Activated CD8-positive, alpha-beta T cell treated with anti-CD3 and anti-CD28 coated beads, Interleukin-2, amount 10 ng/mL, durations not matched to agents 7 days and 5 days (primary cell): ENCODE results near the gene PRKAG2. TPM values are rescaled to one million over a fixed set of nuclear protein-coding genes. Genes with fewer than 3 reads are reported as not detected.
"Not testable (repeated sequence)": the region's sequence is repeated elsewhere in the genome, so short reads cannot be mapped to it uniquely, and the experiment has no call there.

Experiments used
- ATAC-seq: fragments of 150-1000 bp; cut with Tn5 transposase; one replicate; pipeline ENCODE4 v1.10.0; 2021; ENCODE audit warnings: moderate library complexity
- CTCF ChIA-PET: fragments of 350-600 bp; sonication (Branson Sonifier 250); formaldehyde crosslinking; loops from one replicate; lab custom pipeline; 2021; ENCODE audit warnings: antibody characterized with exemption; lab: Charles Lee
- POLR2A ChIA-PET: fragments of 350-600 bp; sonication (Branson Sonifier 250); formaldehyde crosslinking; loops from one replicate; lab custom pipeline; 2021; ENCODE audit warnings: antibody characterized with exemption; lab: Charles Lee
- DNase-seq: peaks from one replicate; pipeline ENCODE4 v3.0.0-alpha.2; 2020
- H3K27ac Mint-ChIP-seq: one replicate; pipeline ENCODE4 v1.8.0; 2021; ENCODE audit warnings: mild to moderate bottlenecking, mixed read lengths
- H3K27me3 Mint-ChIP-seq: one replicate; pipeline ENCODE4 v1.8.0; 2021; ENCODE audit warnings: low read depth, mixed read lengths
- H3K36me3 Mint-ChIP-seq: one replicate; pipeline ENCODE4 v1.8.0; 2021; ENCODE audit warnings: low read depth, mixed read lengths
- H3K4me1 Mint-ChIP-seq: one replicate; pipeline ENCODE4 v1.8.0; 2021; ENCODE audit warnings: low read depth, mixed read lengths
- H3K4me3 Mint-ChIP-seq: one replicate; pipeline ENCODE4 v1.8.0; 2021; ENCODE audit warnings: mild to moderate bottlenecking, mixed read lengths
- H3K9me3 Mint-ChIP-seq: one replicate; pipeline ENCODE4 v1.8.0; 2022; ENCODE audit warnings: mixed read lengths; ENCODE audit not compliant: insufficient read depth
- total RNA-seq, 2 experiments: library from RNA; stranded (reverse); gene quantifications; one replicate each; pipeline ENCODE4 v1.2.3, GENCODE V29; 2021

Gene PRKAG2
- total RNA-seq, 2 experiments from 2014 or later: 23.6 to 28.3 TPM

GRCh38 chr7:151518947-151519764 lies 357.8 kb downstream of the PRKAG2 start:
- CTCF ChIA-PET: interaction anchor here (0.8 to 2.1 kb wide), 5 partner anchors 20 to 264 kb away, joined by 3 to 12 read pairs (median 4); no protein-coding TSS in a partner anchor
- Mint-ChIP-seq H3K4me1 (peaks cover 44% of the 10 kb centered on the region), H3K36me3 (peaks cover 32% of the 10 kb centered on the region), H3K4me3 (peak overlapping the region; percentile 98), H3K27ac (peak overlapping the region; percentile 98)
- not testable (repeated sequence) for H3K9me3 Mint-ChIP-seq, H3K27me3 Mint-ChIP-seq
- POLR2A ChIA-PET: interaction anchor here (0.8 to 1.9 kb wide), 6 partner anchors 34 to 250 kb away, joined by 3 to 8 read pairs (median 4); no protein-coding TSS in a partner anchor
- DNase-seq (peak; percentile 51), ATAC-seq (peak; percentile 62)

GRCh38 chr7:151518105-151518946 lies 358.6 kb downstream of the PRKAG2 start:
- Mint-ChIP-seq H3K27me3 (peaks cover 6% of the 10 kb centered on the region), H3K27ac (peak overlapping the region; percentile 94), H3K4me1 (peaks cover 52% of the 10 kb centered on the region), H3K9me3 (no peaks in the 10 kb centered on the region), H3K4me3 (peak overlapping the region; percentile 98), H3K36me3 (peaks cover 39% of the 10 kb centered on the region)
- ATAC-seq: peak; percentile 9
- peak; percentile 69 for DNase-seq
- CTCF ChIA-PET: interaction anchor here (0.6 to 1.6 kb wide), 6 partner anchors 69 to 242 kb away, joined by 3 to 5 read pairs (median 4); no protein-coding TSS in a partner anchor
- POLR2A ChIA-PET: interaction anchor here (0.6 to 1.7 kb wide), 5 partner anchors 28 to 250 kb away, joined by 3 to 8 read pairs (median 3); no protein-coding TSS in a partner anchor

DNA sequence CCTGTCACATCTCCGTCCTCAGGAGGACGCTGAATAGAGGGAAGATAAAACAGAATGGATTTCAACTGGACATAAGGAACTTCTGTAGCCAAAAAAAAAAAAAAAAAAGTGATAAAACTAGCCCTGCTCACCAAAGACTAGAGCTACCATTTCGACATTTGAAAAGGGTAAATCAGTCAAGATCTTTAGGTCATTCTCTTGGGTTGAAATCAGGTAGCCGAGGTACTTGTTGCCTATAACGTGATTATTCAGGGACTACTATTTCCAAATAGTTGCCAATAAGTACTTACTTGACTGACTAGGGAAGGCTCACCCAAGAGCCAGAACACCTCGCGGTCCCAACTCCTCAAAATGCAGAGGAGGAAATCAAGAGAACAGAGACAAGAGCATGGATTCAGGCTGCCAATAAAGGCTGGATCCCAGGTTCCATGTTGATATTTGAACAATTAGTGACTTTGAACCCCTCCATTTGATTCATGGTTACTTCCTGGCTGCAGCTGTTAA lies 359.3 kb downstream of the PRKAG2 start:
- H3K27me3 Mint-ChIP-seq: peaks cover under 1% of the 10 kb centered on the region
- ATAC-seq: no peak
- peak overlapping the region; percentile 98 for H3K4me3 Mint-ChIP-seq
- peaks cover 43% of the 10 kb centered on the region for H3K36me3 Mint-ChIP-seq
- peaks cover 59% of the 10 kb centered on the region for H3K4me1 Mint-ChIP-seq
- no peak for DNase-seq
- CTCF ChIA-PET: interaction anchor here (0.6 to 1.6 kb wide), 6 partner anchors 68 to 242 kb away, joined by 3 to 5 read pairs (median 4); no protein-coding TSS in a partner anchor
- POLR2A ChIA-PET: interaction anchor here (0.6 to 0.8 kb wide), 3 partner anchors 27 to 250 kb away, joined by 3 read pairs; no protein-coding TSS in a partner anchor
- H3K27ac Mint-ChIP-seq: peak overlapping the region; percentile 94
- H3K9me3 Mint-ChIP-seq: no peaks in the 10 kb centered on the region

GRCh38 chr7:151515276-151515565 lies 361.7 kb downstream of the PRKAG2 start:
- CTCF ChIA-PET: interaction anchor here (1.1 kb wide), 1 partner anchor 10 kb away, joined by 4 read pairs; no protein-coding TSS in a partner anchor
- Mint-ChIP-seq H3K4me1 (peaks cover 70% of the 10 kb centered on the region), H3K36me3 (peaks cover 51% of the 10 kb centered on the region), H3K27ac (no peak overlapping the region), H3K9me3 (no peaks in the 10 kb centered on the region), H3K4me3 (no peak overlapping the region), H3K27me3 (no peaks in the 10 kb centered on the region)
- ATAC-seq (no peak), DNase-seq (no peak)
- POLR2A ChIA-PET: no interaction called here

- H3K4me3 Mint-ChIP-seq: no peak overlapping the region
- no peaks in the 10 kb centered on the region for H3K27me3 Mint-ChIP-seq
- CTCF ChIA-PET: interaction anchor here (1.0 kb wide), 1 partner anchor 268 kb away, joined by 3 read pairs; no protein-coding TSS in a partner anchor
- DNase-seq: no peak
- POLR2A ChIA-PET: interaction anchor here (0.8 kb wide), 1 partner anchor 849 kb away, joined by 3 read pairs; no protein-coding TSS in a partner anchor
- H3K36me3 Mint-ChIP-seq: peaks cover 55% of the 10 kb centered on the region
- H3K4me1 Mint-ChIP-seq: peaks cover 73% of the 10 kb centered on the region
- H3K9me3 Mint-ChIP-seq: no peaks in the 10 kb centered on the region
- ATAC-seq: no peak
- H3K27ac Mint-ChIP-seq: no peak overlapping the region
Observed at GRCh38 chr7:151514461-151515275, 362.2 kb downstream of the PRKAG2 start.

DNA sequence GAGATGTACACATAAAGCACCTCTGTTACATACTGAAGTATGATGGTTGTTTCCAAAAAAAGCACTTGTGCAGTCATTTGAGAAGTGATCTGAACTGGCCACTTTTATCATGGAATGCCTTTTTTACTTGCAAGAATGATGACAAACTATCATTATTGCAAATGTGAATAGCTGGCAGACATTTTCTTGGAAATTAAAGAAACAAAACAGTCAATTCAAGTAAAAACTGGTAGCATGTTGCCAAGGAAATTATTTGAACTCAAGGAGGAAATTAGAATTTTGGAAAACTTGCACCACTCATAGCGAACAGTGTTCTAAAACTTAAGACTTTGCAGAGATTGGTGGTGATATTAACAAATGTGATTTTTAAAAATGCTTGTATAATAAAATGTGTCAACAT lies 363.8 kb downstream of the PRKAG2 start:
- ChIA-PET CTCF (no interaction called here), POLR2A (no interaction called here)
- no peak for ATAC-seq
- Mint-ChIP-seq H3K4me1 (peaks cover 76% of the 10 kb centered on the region), H3K4me3 (no peak overlapping the region), H3K27ac (no peak overlapping the region), H3K27me3 (no peaks in the 10 kb centered on the region), H3K36me3 (peaks cover 49% of the 10 kb centered on the region), H3K9me3 (no peaks in the 10 kb centered on the region)
- DNase-seq: no peak

DNA sequence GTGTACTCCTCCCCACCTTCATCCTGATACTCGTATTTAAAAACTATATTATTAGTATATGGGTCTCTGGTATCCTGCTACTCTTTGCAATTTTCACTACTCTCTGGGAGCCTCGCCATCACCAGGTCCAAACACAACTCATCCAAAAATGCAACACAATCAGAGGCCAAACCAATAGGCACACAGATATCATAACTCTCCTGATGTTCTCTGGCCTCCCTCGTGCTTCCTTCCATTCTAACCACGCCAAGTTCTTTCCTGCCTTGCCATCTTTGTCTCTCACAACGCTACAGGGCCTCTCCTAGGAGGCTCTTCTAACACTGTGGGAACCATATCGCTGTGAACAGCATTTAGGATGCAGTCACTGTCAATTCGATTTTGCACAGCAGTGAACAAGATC lies 364.6 kb downstream of the PRKAG2 start:
- POLR2A ChIA-PET: no interaction called here
- CTCF ChIA-PET: no interaction called here
- DNase-seq (no peak), ATAC-seq (no peak)
- H3K27me3 Mint-ChIP-seq: no peaks in the 10 kb centered on the region
- H3K4me3 Mint-ChIP-seq: no peak overlapping the region
- H3K4me1 Mint-ChIP-seq: peaks cover 71% of the 10 kb centered on the region
- peaks cover 41% of the 10 kb centered on the region for H3K36me3 Mint-ChIP-seq
- no peak overlapping the region for H3K27ac Mint-ChIP-seq
- H3K9me3 Mint-ChIP-seq: no peaks in the 10 kb centered on the region

GRCh38 chr7:151511946-151512345 lies 365.0 kb downstream of the PRKAG2 start:
- Mint-ChIP-seq H3K36me3 (peaks cover 40% of the 10 kb centered on the region), H3K27me3 (no peaks in the 10 kb centered on the region), H3K9me3 (no peaks in the 10 kb centered on the region), H3K27ac (no peak overlapping the region), H3K4me3 (no peak overlapping the region), H3K4me1 (peaks cover 68% of the 10 kb centered on the region)
- ChIA-PET CTCF (no interaction called here), POLR2A (no interaction called here)
- no peak for ATAC-seq
- DNase-seq: no peak

- Mint-ChIP-seq H3K27ac (no peak overlapping the region), H3K4me3 (no peak overlapping the region), H3K9me3 (no peaks in the 10 kb centered on the region), H3K36me3 (peaks cover 37% of the 10 kb centered on the region), H3K4me1 (peaks cover 66% of the 10 kb centered on the region), H3K27me3 (no peaks in the 10 kb centered on the region)
- ChIA-PET POLR2A (interaction anchor here (0.7 kb wide), 1 partner anchor 272 kb away, joined by 3 read pairs; no protein-coding TSS in a partner anchor), CTCF (no interaction called here)
- ATAC-seq: no peak
- no peak for DNase-seq
Observed at GRCh38 chr7:151511270-151511669, 365.6 kb downstream of the PRKAG2 start.

DNA sequence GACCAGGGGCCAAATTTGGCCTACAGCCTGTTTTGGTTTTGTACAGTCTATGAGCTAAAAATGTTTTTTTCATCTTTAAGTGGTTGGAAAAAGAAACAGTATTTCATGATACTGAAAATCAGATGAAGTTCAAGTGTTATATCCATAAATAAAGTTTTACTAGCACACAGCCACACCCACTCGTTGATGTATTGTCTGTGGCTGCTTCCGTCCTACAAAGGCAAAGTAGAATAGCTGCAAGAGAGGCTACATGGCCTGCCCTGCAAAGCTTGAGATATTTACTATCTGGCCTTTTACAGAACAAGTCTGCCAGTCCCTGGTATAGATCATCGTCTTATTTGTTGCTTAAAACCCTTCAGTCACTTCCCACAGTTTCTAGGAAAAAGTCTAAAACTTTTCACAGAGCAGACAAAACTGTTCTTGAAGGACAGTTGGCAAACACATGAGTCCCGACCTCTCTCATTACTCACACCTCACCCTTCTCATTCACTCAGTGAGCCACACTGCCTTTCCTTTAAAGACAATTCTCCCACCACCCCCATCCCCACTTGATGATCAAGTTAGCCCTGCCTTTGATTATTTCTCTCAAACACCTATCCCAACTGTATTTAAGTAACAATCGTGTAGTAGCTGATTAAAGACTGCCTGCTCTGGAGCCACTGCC lies 367.1 kb downstream of the PRKAG2 start:
- POLR2A ChIA-PET: no interaction called here
- ATAC-seq (no peak), DNase-seq (no peak)
- CTCF ChIA-PET: interaction anchor here (0.5 kb wide), 1 partner anchor 597 kb away, joined by 3 read pairs; no protein-coding TSS in a partner anchor
- Mint-ChIP-seq H3K4me1 (peaks cover 61% of the 10 kb centered on the region), H3K27ac (no peak overlapping the region), H3K27me3 (no peaks in the 10 kb centered on the region), H3K36me3 (peaks cover 28% of the 10 kb centered on the region), H3K9me3 (no peaks in the 10 kb centered on the region), H3K4me3 (no peak overlapping the region)
